Common myeloid progenitor, CD34-positive (primary cell): ENCODE results near the gene DOCK8.

ENCODE experiments used
- CTCF ChIA-PET: fragments of 350-600 bp; sonication (Branson Sonifier 250); formaldehyde crosslinking; loops from one replicate; lab custom pipeline; 2021; ENCODE audit warnings: antibody characterized with exemption; lab: Charles Lee
- POLR2A ChIA-PET: fragments of 350-600 bp; sonication (Branson Sonifier 250); formaldehyde crosslinking; loops from one replicate; lab custom pipeline; 2021; ENCODE audit warnings: antibody characterized with exemption; lab: Charles Lee
- DNase-seq, 3 donors: peaks; one replicate each; pipeline versions ENCODE4 v3.0.0 to v3.0.0-alpha.2; 2013
- H3K27ac ChIP-seq, 2 experiments: 1 replicate in 1 of 2; 2 replicates in 1 of 2; pipeline ENCODE4 v1.7.0; 2013; ENCODE audit warnings: inconsistent platforms in 2 of 2, low read length in 2 of 2, mild to moderate bottlenecking in 2 of 2, low read depth in 1 of 2, moderate library complexity in 1 of 2; ENCODE audit not compliant: severe bottlenecking in 2 of 2, insufficient read depth in 1 of 2, poor library complexity in 1 of 2
- H3K27me3 ChIP-seq, 5 experiments: replicated peaks in 2 of 5; 1 replicate in 3 of 5; 2 replicates in 2 of 5; pipeline versions ENCODE4 v1.6.1 to v1.7.0; 2013; ENCODE audit warnings: low read length in 4 of 5, mild to moderate bottlenecking in 2 of 5, moderate library complexity in 2 of 5, inconsistent platforms in 1 of 5; ENCODE audit not compliant: insufficient read depth in 5 of 5, control insufficient read depth in 4 of 5
- H3K36me3 ChIP-seq, 4 experiments: 1 replicate in 2 of 4; 2 replicates in 2 of 4; pipeline versions ENCODE4 v1.6.1 to v1.7.0; 2013; ENCODE audit warnings: low read length in 3 of 4, control low read depth in 1 of 4, mild to moderate bottlenecking in 1 of 4; ENCODE audit not compliant: control insufficient read depth in 4 of 4, insufficient read depth in 4 of 4
- H3K4me1 ChIP-seq, 4 experiments: 1 replicate in 3 of 4; 2 replicates in 1 of 4; pipeline versions ENCODE4 v1.6.1 to v1.7.1; 2013; ENCODE audit warnings: low read length in 3 of 4, mild to moderate bottlenecking in 3 of 4, control low read depth in 1 of 4, inconsistent platforms in 1 of 4, moderate library complexity in 1 of 4; ENCODE audit not compliant: control insufficient read depth in 4 of 4, insufficient read depth in 4 of 4; ENCODE audit errors: control extremely low read depth in 1 of 4
- H3K4me3 ChIP-seq, 7 experiments: 1 replicate in 4 of 7; 2 replicates in 3 of 7; pipeline versions ENCODE4 v1.5.1 to v1.7.0; 2013; ENCODE audit warnings: mild to moderate bottlenecking in 7 of 7, low read length in 6 of 7, moderate library complexity in 6 of 7, inconsistent platforms in 2 of 7, low read depth in 2 of 7, control low read depth in 1 of 7; ENCODE audit not compliant: insufficient read depth in 4 of 7, control insufficient read depth in 1 of 7; ENCODE audit errors: extremely low read depth in 1 of 7
- H3K9me3 ChIP-seq, 5 experiments: 1 replicate in 4 of 5; 2 replicates in 1 of 5; pipeline versions ENCODE4 v1.6.1 to v1.7.1; 2013; ENCODE audit warnings: low read length in 4 of 5, mild to moderate bottlenecking in 2 of 5, inconsistent platforms in 1 of 5, low read depth in 1 of 5, moderate library complexity in 1 of 5; ENCODE audit not compliant: control insufficient read depth in 4 of 5, insufficient read depth in 2 of 5; ENCODE audit errors: control extremely low read depth in 1 of 5
- WGBS: methylation state at CpG from one replicate; pipeline ENCODE4 v1.1.5; 2013; ENCODE audit not compliant: insufficient coverage; 5-methylcytosine and 5-hydroxymethylcytosine counted together

The DOCK8 gene

GRCh38 chr9:272251-273213 lies 57.9 kb downstream of the DOCK8 start:
- no peaks in the 10 kb centered on the region for H3K27me3 ChIP-seq
- peaks cover 0 to 5% (median 0%) of the 10 kb centered on the region in 5 experiments for H3K9me3 ChIP-seq
- H3K4me1 ChIP-seq = peaks cover 25 to 55% (median 44%) of the 10 kb centered on the region in 4 experiments
- H3K27ac ChIP-seq = peak overlapping the region; percentile 81 to 94
- H3K36me3 ChIP-seq = peaks cover 0 to 20% (median 2%) of the 10 kb centered on the region in 4 experiments
- POLR2A ChIA-PET = interaction anchor here (0.5 to 1.3 kb wide), 4 partner anchors 9 to 58 kb away, joined by 3 to 5 read pairs (median 4); partner anchors contain the start of gene DOCK8
- peak overlapping the region in 6 of 7 experiments; percentile 58 to 86 (median 74) for H3K4me3 ChIP-seq
- DNase-seq = peak; percentile 91 to 98 (median 96)
- 53% methylated on average over 10 of the region's 17 CpGs for WGBS
- CTCF ChIA-PET = interaction anchor here (1.3 to 2.7 kb wide), 6 partner anchors 13 to 58 kb away, joined by 3 to 13 read pairs (median 4); partner anchors contain the start of gene DOCK8

GRCh38 chr9:274406-274805 lies 59.7 kb downstream of the DOCK8 start:
- ChIA-PET POLR2A (interaction anchor here (1.2 kb wide), 1 partner anchor 16 kb away, joined by 3 read pairs; no protein-coding TSS in a partner anchor), CTCF (interaction anchor here (0.7 to 1.6 kb wide), 4 partner anchors 15 to 29 kb away, joined by 3 to 5 read pairs (median 3); no protein-coding TSS in a partner anchor)
- peaks cover 0 to 39% (median 3%) of the 10 kb centered on the region in 4 experiments for H3K36me3 ChIP-seq
- peaks cover 23 to 71% (median 51%) of the 10 kb centered on the region in 4 experiments for H3K4me1 ChIP-seq
- WGBS = no CpG with 5 or more reads among the region's 6 CpGs
- H3K27me3 ChIP-seq = no peaks in the 10 kb centered on the region
- H3K9me3 ChIP-seq = peaks cover 0 to 5% (median 0%) of the 10 kb centered on the region in 5 experiments
- peak in 1 of 3 donors; percentile 19 for DNase-seq
- peak overlapping the region; percentile 22 to 94 for H3K27ac ChIP-seq
- H3K4me3 ChIP-seq = peak overlapping the region in 5 of 7 experiments; percentile 58 to 86 (median 71)

GRCh38 chr9:277601-278295 lies 63.1 kb downstream of the DOCK8 start:
- Histone ChIP-seq H3K27ac (peak overlapping the region; percentile 96 to 98), H3K36me3 (peaks cover 5 to 66% (median 9%) of the 10 kb centered on the region in 4 experiments), H3K27me3 (no peaks in the 10 kb centered on the region), H3K4me1 (peaks cover 20 to 75% (median 47%) of the 10 kb centered on the region in 4 experiments), H3K9me3 (peaks cover 0 to 5% (median 0%) of the 10 kb centered on the region in 5 experiments), H3K4me3 (peak overlapping the region in 1 of 7 experiments; percentile 7)
- ChIA-PET POLR2A (interaction anchor here (0.6 kb wide), 1 partner anchor 11 kb away, joined by 3 read pairs; no protein-coding TSS in a partner anchor), CTCF (interaction anchor here (0.6 to 2.4 kb wide), 7 partner anchors 10 to 62 kb away, joined by 3 to 10 read pairs (median 5); no protein-coding TSS in a partner anchor)
- DNase-seq = peak; percentile 45 to 94 (median 82)
- 15% methylated on average over 2 of the region's 3 CpGs for WGBS

- CTCF ChIA-PET = interaction anchor here (1.2 to 2.4 kb wide), 5 partner anchors 9 to 63 kb away, joined by 3 to 10 read pairs (median 5); no protein-coding TSS in a partner anchor
Observed at GRCh38 chr9:278651-279050, 64.0 kb downstream of the DOCK8 start.

GRCh38 chr9:279674-280073 lies 65.0 kb downstream of the DOCK8 start:
- Histone ChIP-seq H3K27me3 (no peaks in the 10 kb centered on the region), H3K4me1 (peaks cover 9 to 58% (median 36%) of the 10 kb centered on the region in 4 experiments), H3K9me3 (peaks cover 0 to 5% (median 0%) of the 10 kb centered on the region in 5 experiments), H3K27ac (peak overlapping the region in 1 of 2 experiments; percentile 98), H3K36me3 (peaks cover 6 to 79% (median 15%) of the 10 kb centered on the region in 4 experiments), H3K4me3 (no peak overlapping the region)
- no peak for DNase-seq
- ChIA-PET POLR2A (no interaction called here), CTCF (interaction anchor here (1.0 to 1.7 kb wide), 3 partner anchors 8 to 64 kb away, joined by 3 to 9 read pairs (median 5); partner anchors contain the start of gene DOCK8)
- WGBS = 50% methylated on average over 2 of the region's 4 CpGs

More at GRCh38 chr9:278651-279050, 64.0 kb downstream of the DOCK8 start:
- Histone ChIP-seq H3K27me3 (no peaks in the 10 kb centered on the region), H3K27ac (peak overlapping the region; percentile 96 to 98), H3K9me3 (peaks cover 0 to 5% (median 0%) of the 10 kb centered on the region in 5 experiments), H3K4me1 (peaks cover 16 to 69% (median 43%) of the 10 kb centered on the region in 4 experiments), H3K36me3 (peaks cover 5 to 71% (median 9%) of the 10 kb centered on the region in 4 experiments), H3K4me3 (peak overlapping the region in 1 of 7 experiments; percentile 5)
- DNase-seq = no peak
- 87% methylated on average over 8 of the region's 8 CpGs for WGBS
- POLR2A ChIA-PET = no interaction called here
